AG09319 (cell line): Measurements from ENCODE around the gene LMOD1.

Experiments used
- DNase-seq: peaks from one replicate; pipeline ENCODE4 v3.0.0-alpha.2; 2010; ENCODE audit warnings: low read depth; ENCODE audit errors: extremely low read depth
- CTCF ChIP-seq: IDR thresholded peaks from 2 replicates; pipeline ENCODE4 v1.5.1; 2011; ENCODE audit warnings: low read depth, mild to moderate bottlenecking, inconsistent platforms, low read length, moderate library complexity

The LMOD1 gene

GRCh38 chr1:201946224-201946908 lies at the start of gene LMOD1:
TSS of gene LMOD1 (minus strand) at chr1:201946548. CDS start at chr1:201946340, 208 bp downstream.
- no peak; the same call in 1 of the 2 replicates for TF ChIP-seq CTCF
- DNase-seq = peak; percentile 89

- DNase-seq = no peak
- no peak for TF ChIP-seq CTCF
These were observed 44.1 kb upstream of the LMOD1 start for GRCh38 chr1:201990427-201990826.

GRCh38 chr1:201989354-201990128 lies 43.2 kb upstream of the LMOD1 start:
- no peak for TF ChIP-seq CTCF
- no peak for DNase-seq

GRCh38 chr1:201988601-201989000 lies 42.3 kb upstream of the LMOD1 start:
- TF ChIP-seq CTCF = no peak
- DNase-seq = no peak

GRCh38 chr1:201985355-201985754 lies 39.0 kb upstream of the LMOD1 start:
- TF ChIP-seq CTCF = no peak
- no peak for DNase-seq

GRCh38 chr1:201984446-201984845 lies 38.1 kb upstream of the LMOD1 start:
- no peak for DNase-seq
- TF ChIP-seq CTCF = no peak

GRCh38 chr1:201983380-201983805 lies 37.0 kb upstream of the LMOD1 start:
- no peak for TF ChIP-seq CTCF
- DNase-seq = no peak
